HCT116 (cell line): ENCODE data around the gene C6orf132. TPM values are rescaled to one million over a fixed set of nuclear protein-coding genes. Genes with fewer than 3 reads are reported as not detected.

Experiments
- ATAC-seq: fragments of 200-7000 bp; cut with Tn5 transposase; 2 replicates; pipeline ENCODE4 v1.9.1; 2020; ENCODE audit warnings: mild to moderate bottlenecking, moderate library complexity
- BruUV-seq: library from RNA; stranded (reverse); fragments of 400-500 nt; replicated peaks from 2 replicates; lab custom pipeline; 2021; lab: Mats Ljungman, UMichigan
- CTCF ChIA-PET: fragments of 300-600 bp; sonication (Branson Sonifier 250); formaldehyde crosslinking; loops from one replicate; lab custom pipeline; 2021; ENCODE audit warnings: antibody characterized with exemption; lab: Charles Lee
- POLR2A ChIA-PET: fragments of 300-600, 350-600 bp; sonication (Branson Sonifier 250); formaldehyde crosslinking; loops from one replicate; lab custom pipeline; 2021; ENCODE audit warnings: antibody characterized with exemption; lab: Charles Lee
- RAD21 ChIA-PET, 2 experiments: fragments of 300-600 bp; sonication (Branson Sonifier 250); formaldehyde crosslinking; loops; one replicate each; lab custom pipeline; 2023; ENCODE audit warnings: low total read pairs in 2 of 2; ENCODE audit not compliant: uncharacterized antibody in 2 of 2, unreplicated experiment in 2 of 2, low non-redundant PET in 1 of 2; lab: Charles Lee
- DNase-seq: peaks from one replicate; pipeline ENCODE4 v3.0.0-alpha.2; 2010; ENCODE audit warnings: low read depth, low spot score
- H2AFZ ChIP-seq: fragments of 200-600 bp; shearing (Covaris generic), sonication (generic); 2 replicates; pipeline ENCODE4 v1.6.1; 2017; ENCODE audit warnings: low read depth, mixed run types, mixed read lengths, antibody characterized with exemption, low read length; ENCODE audit not compliant: poor library complexity, severe bottlenecking
- H3K27ac ChIP-seq: 2 replicates; pipeline ENCODE4 v1.5.1; 2012; ENCODE audit warnings: low read depth, low read length
- H3K27me3 ChIP-seq: fragments of 200-600 bp; sonication (generic); 2 replicates; pipeline ENCODE4 v1.6.1; 2016; ENCODE audit warnings: mixed run types, low read length, mixed read lengths; ENCODE audit not compliant: insufficient read depth
- H3K36me3 ChIP-seq, 2 experiments: fragments of 200-500 bp in 1 of 2; fragments of 200-600 bp in 1 of 2; sonication (Bioruptor generic) in 1 of 2; sonication (generic) in 1 of 2; 2 replicates each; pipeline versions ENCODE4 v1.5.1 to v1.6.1; 2014 to 2016; ENCODE audit warnings: low read length in 2 of 2, inconsistent platforms in 1 of 2, mixed read lengths in 1 of 2, mixed run types in 1 of 2; ENCODE audit not compliant: insufficient read depth in 2 of 2, control insufficient read depth in 1 of 2
- H3K4me1 ChIP-seq, 2 experiments: fragments of 200-600 bp in 1 of 2; sonication (generic) in 1 of 2; 2 replicates each; pipeline versions ENCODE4 v1.5.1 to v1.6.1; 2012 to 2017; ENCODE audit warnings: low read length in 2 of 2, inconsistent platforms in 1 of 2, mild to moderate bottlenecking in 1 of 2, mixed read lengths in 1 of 2, mixed run types in 1 of 2, moderate library complexity in 1 of 2; ENCODE audit not compliant: insufficient read depth in 2 of 2, control insufficient read depth in 1 of 2
- H3K4me2 ChIP-seq: fragments of 200-600 bp; sonication (generic); 2 replicates; pipeline ENCODE4 v1.6.1; 2017; ENCODE audit warnings: mixed run types, low read length, mixed read lengths
- H3K4me3 ChIP-seq, 2 experiments: fragments of 200-600 bp in 1 of 2; sonication (generic) in 1 of 2; replicated peaks in 1 of 2; 2 replicates each; pipeline ENCODE4 v1.5.1; 2011 to 2016; ENCODE audit warnings: low read length in 2 of 2, control low read depth in 1 of 2, low read depth in 1 of 2, mild to moderate bottlenecking in 1 of 2, mixed read lengths in 1 of 2, mixed run types in 1 of 2
- H3K79me2 ChIP-seq: fragments of 200-600 bp; sonication (generic); 2 replicates; pipeline ENCODE4 v1.6.1; 2017; ENCODE audit warnings: mild to moderate bottlenecking, mixed run types, low read length, moderate library complexity, mixed read lengths; ENCODE audit not compliant: insufficient read depth
- H3K9ac ChIP-seq: fragments of 200-600 bp; sonication (generic); 2 replicates; pipeline ENCODE4 v1.6.1; 2016; ENCODE audit warnings: low read length, mixed read lengths
- H3K9me2 ChIP-seq: fragments of 200-600 bp; sonication (generic), shearing (Covaris generic); 2 replicates; pipeline ENCODE4 v1.6.1; 2017; ENCODE audit warnings: mixed run types, mild to moderate bottlenecking, moderate library complexity; ENCODE audit not compliant: insufficient read depth
- H3K9me3 ChIP-seq, 2 experiments: fragments of 200-500 bp in 1 of 2; fragments of 200-600 bp in 1 of 2; sonication (Bioruptor generic) in 1 of 2; sonication (generic) in 1 of 2; 2 replicates each; pipeline ENCODE4 v1.6.1; 2014 to 2017; ENCODE audit warnings: low read length in 2 of 2, mixed read lengths in 2 of 2, inconsistent platforms in 1 of 2, low read depth in 1 of 2, mild to moderate bottlenecking in 1 of 2, mixed run types in 1 of 2, moderate library complexity in 1 of 2; ENCODE audit not compliant: control insufficient read depth in 1 of 2, insufficient read depth in 1 of 2
- H4K20me1 ChIP-seq: fragments of 200-600 bp; sonication (generic), shearing (Covaris generic); 2 replicates; pipeline ENCODE4 v1.6.1; 2017; ENCODE audit warnings: mixed run types, mild to moderate bottlenecking, moderate library complexity; ENCODE audit not compliant: insufficient read depth
- ATF3 ChIP-seq: IDR thresholded peaks from 2 replicates; pipeline ENCODE4 v1.6.1; 2012
- CBX3 ChIP-seq: IDR thresholded peaks from 2 replicates; pipeline ENCODE4 v1.6.1; 2012; ENCODE audit warnings: low read depth
- EGR1 ChIP-seq: IDR thresholded peaks from 2 replicates; pipeline ENCODE4 v1.6.1; 2012; ENCODE audit warnings: low read depth
- ELF1 ChIP-seq: IDR thresholded peaks from 2 replicates; pipeline ENCODE4 v1.6.1; 2012; ENCODE audit warnings: low read depth, borderline replicate concordance
- FOSL1 ChIP-seq: IDR thresholded peaks from 2 replicates; pipeline ENCODE4 v1.6.1; 2012; ENCODE audit warnings: low read depth
- JUND ChIP-seq: IDR thresholded peaks from 2 replicates; pipeline ENCODE4 v1.6.1; 2012
- MAX ChIP-seq: IDR thresholded peaks from 2 replicates; pipeline ENCODE4 v1.6.1; 2012
- POLR2A ChIP-seq: IDR thresholded peaks from 2 replicates; pipeline ENCODE4 v1.7.0; 2011; ENCODE audit warnings: borderline replicate concordance; ENCODE audit not compliant: insufficient read depth, insufficient read length; ENCODE audit errors: extremely low read depth
- POLR2AphosphoS5 ChIP-seq: IDR thresholded peaks from 2 replicates; pipeline ENCODE4 v1.6.1; 2011; ENCODE audit warnings: mild to moderate bottlenecking, low read depth, low read length, moderate library complexity
- REST ChIP-seq: IDR thresholded peaks from 2 replicates; pipeline ENCODE4 v1.6.1; 2012; ENCODE audit warnings: low read depth
- SIN3A ChIP-seq: IDR thresholded peaks from 2 replicates; pipeline ENCODE4 v1.6.1; 2012; ENCODE audit warnings: low read depth
- SP1 ChIP-seq: IDR thresholded peaks from 2 replicates; pipeline ENCODE4 v1.6.1; 2012; ENCODE audit warnings: low read depth
- SRF ChIP-seq: IDR thresholded peaks from 2 replicates; pipeline ENCODE4 v1.6.1; 2012; ENCODE audit warnings: low read depth
- intact Hi-C: fragments of 100-400 bp; cut with micrococcal nuclease; formaldehyde crosslinking; loops from 2 replicates; pipeline ENCODE4 v1.10.0; 2022
- total RNA-seq: library from RNA; stranded (reverse); gene quantifications from one replicate; pipeline ENCODE4 v1.2.1, GENCODE V29; 2021; ENCODE audit not compliant: unreplicated experiment

The C6orf132 gene
- total RNA-seq, 1 experiment from 2014 or later, result 18.9 TPM

- H3K27me3 ChIP-seq, result no peaks in the 10 kb centered on the region
- ATAC-seq, result peak; percentile 80
- CTCF ChIA-PET, result interaction anchor here (0.6 to 1.2 kb wide), 3 partner anchors 9 to 78 kb away, joined by 3 read pairs; no protein-coding TSS in a partner anchor
- peak overlapping the region; percentile 21 for H3K9ac ChIP-seq
- peak overlapping the region in 1 of 2 experiments; percentile 26; a peak in 1 of 4 replicates for H3K4me3 ChIP-seq
- H3K79me2 ChIP-seq, result no peaks in the 10 kb centered on the region
- H3K36me3 ChIP-seq, result no peaks in the 10 kb centered on the region
- peak; percentile 46 for TF ChIP-seq POLR2AphosphoS5
- no peak for TF ChIP-seq POLR2A
- TF ChIP-seq ELF1, result no peak
- peak; percentile 58 for TF ChIP-seq JUND
- TF ChIP-seq SP1, result peak; percentile 49
- TF ChIP-seq SIN3A, result no peak
- no peak for TF ChIP-seq EGR1
- TF ChIP-seq FOSL1, result peak; percentile 42; the same call in 1 of the 2 replicates
- no peak for TF ChIP-seq ATF3
- TF ChIP-seq SRF, result no peak
- no peak for TF ChIP-seq MAX
- TF ChIP-seq CBX3, result no peak
- no peak for TF ChIP-seq REST
- no peaks in the 10 kb centered on the region for H3K9me3 ChIP-seq
- intact Hi-C loops, result no loop called here
- H3K9me2 ChIP-seq, result no peaks in the 10 kb centered on the region
- BruUV-seq, result no TSS peak
- H3K4me2 ChIP-seq, result peak overlapping the region; percentile 71
- H4K20me1 ChIP-seq, result no peaks in the 10 kb centered on the region
- POLR2A ChIA-PET, result interaction anchor here (1.6 kb wide), 1 partner anchor 9 kb away, joined by 3 read pairs; no protein-coding TSS in a partner anchor
- peaks cover 18 to 38% of the 10 kb centered on the region in 2 experiments for H3K4me1 ChIP-seq
- H2AFZ ChIP-seq, result no peak overlapping the region
- no peak for DNase-seq
- peak overlapping the region; percentile 51 for H3K27ac ChIP-seq
- RAD21 ChIA-PET, result interaction anchor here in 1 of 2 experiments (0.6 kb wide), 1 partner anchor 51 kb away, joined by 3 read pairs; no protein-coding TSS in a partner anchor
Measured at GRCh38 chr6:42088101-42088591, 54.3 kb downstream of the C6orf132 start.
